ENCODE measurements around the gene UROS.
A peak's percentile ranks its signal among the peaks of the same experiment; 100 is the strongest.

The UROS gene

DNA sequence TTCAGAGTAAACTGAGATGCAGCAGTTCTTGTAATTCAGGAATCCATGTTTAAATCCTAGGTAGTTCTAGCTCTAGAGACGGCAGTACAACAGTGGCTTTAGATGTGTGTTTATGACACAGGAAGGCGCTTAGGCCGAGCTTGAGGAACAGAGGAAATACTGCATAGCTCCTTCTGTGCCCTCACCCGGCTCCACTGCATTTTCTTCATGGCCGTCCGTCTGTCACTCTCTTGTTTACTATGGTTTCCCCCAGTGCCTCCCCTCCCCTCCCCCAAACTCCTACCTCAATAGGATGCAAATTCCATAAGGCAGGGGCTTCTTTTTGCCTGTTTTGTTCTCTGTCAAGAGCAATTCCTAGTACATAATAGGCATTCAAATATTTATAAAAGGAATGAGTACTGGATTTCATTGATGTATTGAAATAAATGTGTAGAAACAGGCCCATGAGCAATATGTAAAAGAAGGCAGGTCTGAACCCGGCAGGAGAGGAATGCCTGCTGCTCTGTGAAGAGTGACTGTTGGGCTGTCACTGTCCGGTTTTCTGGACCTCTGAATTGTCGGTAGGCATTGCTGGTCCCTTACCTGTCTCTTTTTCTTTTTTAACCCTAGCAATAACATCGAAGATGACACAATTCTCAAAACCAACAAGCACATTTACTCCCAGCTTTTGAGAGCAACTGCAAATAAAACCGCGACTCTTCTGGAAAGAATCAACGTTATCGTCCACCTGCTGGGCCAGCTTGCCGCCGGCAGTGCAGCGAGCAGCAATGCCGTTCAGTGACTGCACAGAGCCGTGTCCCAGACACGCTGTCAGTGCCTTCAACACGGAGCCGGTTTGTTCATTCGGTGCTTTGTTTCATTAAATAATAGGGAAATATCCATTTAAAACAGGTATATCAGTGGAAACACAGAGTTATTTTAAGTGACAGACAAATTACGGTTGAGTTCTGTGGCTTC, 60.1 kb downstream of the UROS start:
- H3K27ac Mint-ChIP-seq = no peak overlapping the region
- no peak for DNase-seq
- no peaks in the 10 kb centered on the region for H3K9me3 Mint-ChIP-seq
- peaks cover 16% of the 10 kb centered on the region for H3K4me1 Mint-ChIP-seq
- TF ChIP-seq, protein P1, sequence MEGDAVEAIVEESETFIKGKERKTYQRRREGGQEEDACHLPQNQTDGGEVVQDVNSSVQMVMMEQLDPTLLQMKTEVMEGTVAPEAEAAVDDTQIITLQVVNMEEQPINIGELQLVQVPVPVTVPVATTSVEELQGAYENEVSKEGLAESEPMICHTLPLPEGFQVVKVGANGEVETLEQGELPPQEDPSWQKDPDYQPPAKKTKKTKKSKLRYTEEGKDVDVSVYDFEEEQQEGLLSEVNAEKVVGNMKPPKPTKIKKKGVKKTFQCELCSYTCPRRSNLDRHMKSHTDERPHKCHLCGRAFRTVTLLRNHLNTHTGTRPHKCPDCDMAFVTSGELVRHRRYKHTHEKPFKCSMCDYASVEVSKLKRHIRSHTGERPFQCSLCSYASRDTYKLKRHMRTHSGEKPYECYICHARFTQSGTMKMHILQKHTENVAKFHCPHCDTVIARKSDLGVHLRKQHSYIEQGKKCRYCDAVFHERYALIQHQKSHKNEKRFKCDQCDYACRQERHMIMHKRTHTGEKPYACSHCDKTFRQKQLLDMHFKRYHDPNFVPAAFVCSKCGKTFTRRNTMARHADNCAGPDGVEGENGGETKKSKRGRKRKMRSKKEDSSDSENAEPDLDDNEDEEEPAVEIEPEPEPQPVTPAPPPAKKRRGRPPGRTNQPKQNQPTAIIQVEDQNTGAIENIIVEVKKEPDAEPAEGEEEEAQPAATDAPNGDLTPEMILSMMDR (IDR thresholded peaks at IDR 0.05) = no peak
- no peaks in the 10 kb centered on the region for H3K27me3 Mint-ChIP-seq (ENCODE audit: low read depth, poor library complexity)
- H3K36me3 Mint-ChIP-seq (ENCODE audit: low read depth) = peaks cover 72% of the 10 kb centered on the region
- H3K4me3 Mint-ChIP-seq = no peak overlapping the region

DNA sequence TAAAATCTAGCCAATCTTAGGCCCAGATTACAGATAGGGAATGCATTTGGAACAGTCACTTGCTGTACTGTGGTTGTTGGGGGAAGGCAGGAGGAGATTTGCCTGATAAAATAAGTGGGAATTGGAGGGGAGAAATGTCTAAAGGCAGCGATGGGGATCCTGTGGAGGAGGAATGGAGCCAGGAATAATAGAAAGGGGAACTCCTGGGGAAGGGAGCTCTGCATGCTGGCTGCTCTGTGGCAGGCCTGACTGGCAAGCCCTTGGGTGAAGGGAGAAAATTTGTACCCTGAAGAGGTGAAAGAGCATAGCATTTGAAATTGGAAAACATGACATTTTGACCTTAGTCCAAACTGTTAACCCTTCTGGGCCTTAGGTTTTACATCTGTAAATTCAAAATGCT, 61.1 kb downstream of the UROS start:
- Mint-ChIP-seq H3K36me3 (ENCODE audit: low read depth) (peaks cover 77% of the 10 kb centered on the region), H3K9me3 (no peaks in the 10 kb centered on the region), H3K27ac (peak overlapping the region; percentile 60), H3K4me3 (no peak overlapping the region), H3K4me1 (peaks cover 16% of the 10 kb centered on the region), H3K27me3 (ENCODE audit: low read depth, poor library complexity) (no peaks in the 10 kb centered on the region)
- no peak for DNase-seq
- TF ChIP-seq, protein P1 (IDR thresholded peaks at IDR 0.05) = no peak

DNA sequence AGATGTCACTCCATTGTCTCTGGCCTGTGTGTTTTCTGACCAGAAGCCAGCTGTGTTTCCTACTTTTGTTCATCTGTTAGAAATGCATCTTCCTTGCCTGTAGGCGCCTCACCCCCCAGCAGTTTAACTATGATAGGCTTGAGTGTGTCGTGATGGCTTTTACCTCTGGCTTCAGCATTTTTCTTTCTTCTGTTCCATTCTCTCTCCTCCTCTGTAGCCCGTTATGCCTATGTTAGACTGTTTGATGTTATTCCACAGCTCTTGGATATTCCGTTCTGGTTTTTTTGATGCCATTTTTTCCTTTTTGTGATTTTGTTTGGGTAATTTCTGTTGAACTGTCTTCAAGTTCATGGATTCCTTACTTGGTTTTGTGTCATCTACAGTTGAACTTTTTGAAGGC, 65.3 kb downstream of the UROS start:
- DNase-seq = no peak
- peaks cover 3% of the 10 kb centered on the region for H3K27me3 Mint-ChIP-seq (ENCODE audit: low read depth, poor library complexity)
- H3K4me1 Mint-ChIP-seq = peaks cover 16% of the 10 kb centered on the region
- H3K27ac Mint-ChIP-seq = no peak overlapping the region
- no peaks in the 10 kb centered on the region for H3K9me3 Mint-ChIP-seq
- no peak overlapping the region for H3K4me3 Mint-ChIP-seq
- TF ChIP-seq, protein P1 (IDR thresholded peaks at IDR 0.05) = no peak
- peaks cover 77% of the 10 kb centered on the region for H3K36me3 Mint-ChIP-seq (ENCODE audit: low read depth)

DNA sequence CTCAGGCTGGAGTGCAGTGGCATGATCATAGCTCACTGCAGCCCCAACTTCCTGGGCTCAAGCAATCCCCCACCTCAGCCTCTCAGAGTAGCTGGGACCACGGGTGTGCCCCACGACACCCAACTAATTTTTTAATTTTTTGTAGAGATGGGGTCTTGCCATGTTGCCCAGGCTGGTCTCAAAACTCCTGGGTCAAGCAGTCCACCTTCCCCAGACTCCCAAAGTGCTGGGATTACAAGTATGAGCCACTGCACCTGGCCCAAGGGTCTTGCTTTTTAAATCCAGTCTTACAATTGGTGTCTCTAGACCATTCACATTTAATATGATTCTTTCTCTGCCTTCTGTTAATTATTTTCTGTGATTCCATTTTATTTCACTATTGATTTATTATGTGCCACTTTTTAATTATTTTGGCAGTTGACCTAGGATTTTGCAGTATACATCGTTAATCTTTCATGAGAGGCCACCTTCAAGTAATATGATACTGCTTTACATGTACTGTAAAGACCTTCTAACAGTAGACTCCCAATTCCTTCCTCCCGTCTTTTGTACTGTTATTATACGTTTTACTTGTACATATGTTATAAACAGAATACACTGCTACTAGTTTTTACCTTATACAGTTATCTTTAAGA, 66.1 kb downstream of the UROS start:
- H3K9me3 Mint-ChIP-seq = no peaks in the 10 kb centered on the region
- peaks cover 9% of the 10 kb centered on the region for H3K4me1 Mint-ChIP-seq
- no peak overlapping the region for H3K4me3 Mint-ChIP-seq
- TF ChIP-seq, protein P1 (IDR thresholded peaks at IDR 0.05) = no peak
- H3K27me3 Mint-ChIP-seq (ENCODE audit: low read depth, poor library complexity) = peaks cover 3% of the 10 kb centered on the region
- H3K27ac Mint-ChIP-seq = no peak overlapping the region
- DNase-seq = no peak
- H3K36me3 Mint-ChIP-seq (ENCODE audit: low read depth) = peaks cover 80% of the 10 kb centered on the region

DNA sequence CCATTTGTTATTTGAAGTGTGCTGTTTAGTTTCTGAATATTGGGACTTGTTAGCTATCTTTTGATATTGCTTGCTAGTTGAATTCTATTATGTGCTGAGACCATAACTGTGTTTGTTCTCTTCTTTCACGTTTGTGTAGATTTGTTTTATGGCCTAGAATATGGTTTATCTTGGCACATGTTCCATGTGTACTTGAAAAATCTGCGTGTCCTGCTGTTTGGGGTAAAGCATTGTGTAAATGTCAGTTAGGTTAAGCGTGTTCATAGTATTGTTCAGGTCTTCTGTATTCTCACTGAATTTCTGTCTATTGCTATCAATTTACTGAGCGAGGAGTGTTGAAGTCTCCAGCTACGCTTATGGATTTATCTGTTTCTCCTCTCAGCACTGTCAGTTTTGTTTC, 66.9 kb downstream of the UROS start:
- no peak for DNase-seq
- H3K27ac Mint-ChIP-seq = no peak overlapping the region
- TF ChIP-seq, protein P1 (IDR thresholded peaks at IDR 0.05) = no peak
- no peak overlapping the region for H3K4me3 Mint-ChIP-seq
- peaks cover 3% of the 10 kb centered on the region for H3K27me3 Mint-ChIP-seq (ENCODE audit: low read depth, poor library complexity)
- no peaks in the 10 kb centered on the region for H3K9me3 Mint-ChIP-seq
- peaks cover 9% of the 10 kb centered on the region for H3K4me1 Mint-ChIP-seq
- H3K36me3 Mint-ChIP-seq (ENCODE audit: low read depth) = peaks cover 83% of the 10 kb centered on the region

Data from nephron progenitor cell (in vitro differentiated cells).